Liver (tissue), 2 donors: ENCODE results near the gene FMN1.

ENCODE experiments used
- EGR1 ChIP-seq, 2 donors: IDR thresholded peaks; 2 replicates each; pipeline ENCODE4 v1.6.1; 2016 to 2018; ENCODE audit warnings: antibody characterized with exemption in 2 of 2, low read depth in 2 of 2
- GABPA ChIP-seq, 2 donors: IDR thresholded peaks in 1 of 2; conservative IDR thresholded peaks in 1 of 2; 2 replicates each; pipeline ENCODE4 v1.6.1; 2016; ENCODE audit warnings: antibody characterized with exemption in 2 of 2, mild to moderate bottlenecking in 1 of 2, moderate library complexity in 1 of 2
- SP1 ChIP-seq: IDR thresholded peaks from 2 replicates; pipeline ENCODE4 v1.6.1; 2018; ENCODE audit warnings: antibody characterized with exemption, mild to moderate bottlenecking
- TF ChIP-seq, protein P1 (sequence below): IDR thresholded peaks from 2 replicates; pipeline ENCODE4 v1.6.1; 2016; ENCODE audit warnings: antibody characterized with exemption, mild to moderate bottlenecking
- TF ChIP-seq, protein P2 (sequence below): IDR thresholded peaks from 2 replicates; pipeline ENCODE4 v1.6.1; 2016; ENCODE audit warnings: antibody characterized with exemption
- donor health status: healthy.

DNA sequence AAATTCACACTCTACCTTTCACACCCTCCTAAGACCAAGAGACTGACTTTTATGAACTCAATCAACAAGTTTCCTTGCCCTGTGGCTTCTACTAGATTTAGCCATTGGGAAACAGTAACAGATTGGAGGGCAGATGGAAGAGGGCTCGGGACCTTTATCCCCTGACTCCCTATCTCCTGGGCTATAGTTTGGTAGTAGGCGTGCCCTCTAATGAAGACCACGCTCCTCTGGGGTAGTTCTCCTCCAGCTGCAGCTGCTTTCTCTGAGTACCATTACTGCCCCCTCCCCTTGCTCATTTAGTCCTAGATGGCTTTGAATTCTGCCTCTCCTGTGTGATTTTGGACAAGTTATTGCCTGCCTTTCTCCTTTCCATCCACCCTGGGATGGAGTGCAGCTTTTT lies 33.3 kb downstream of the FMN1 start:
- TF ChIP-seq SP1 (no peak), EGR1 (IDR thresholded peaks at IDR 0.05; ENCODE audit: low read depth in 2 of 2) (no peak), GABPA (IDR thresholded peaks at IDR 0.05 in 1 of 2, conservative IDR thresholded peaks at IDR 0.05 in 1 of 2) (no peak)
- TF ChIP-seq, protein P1, sequence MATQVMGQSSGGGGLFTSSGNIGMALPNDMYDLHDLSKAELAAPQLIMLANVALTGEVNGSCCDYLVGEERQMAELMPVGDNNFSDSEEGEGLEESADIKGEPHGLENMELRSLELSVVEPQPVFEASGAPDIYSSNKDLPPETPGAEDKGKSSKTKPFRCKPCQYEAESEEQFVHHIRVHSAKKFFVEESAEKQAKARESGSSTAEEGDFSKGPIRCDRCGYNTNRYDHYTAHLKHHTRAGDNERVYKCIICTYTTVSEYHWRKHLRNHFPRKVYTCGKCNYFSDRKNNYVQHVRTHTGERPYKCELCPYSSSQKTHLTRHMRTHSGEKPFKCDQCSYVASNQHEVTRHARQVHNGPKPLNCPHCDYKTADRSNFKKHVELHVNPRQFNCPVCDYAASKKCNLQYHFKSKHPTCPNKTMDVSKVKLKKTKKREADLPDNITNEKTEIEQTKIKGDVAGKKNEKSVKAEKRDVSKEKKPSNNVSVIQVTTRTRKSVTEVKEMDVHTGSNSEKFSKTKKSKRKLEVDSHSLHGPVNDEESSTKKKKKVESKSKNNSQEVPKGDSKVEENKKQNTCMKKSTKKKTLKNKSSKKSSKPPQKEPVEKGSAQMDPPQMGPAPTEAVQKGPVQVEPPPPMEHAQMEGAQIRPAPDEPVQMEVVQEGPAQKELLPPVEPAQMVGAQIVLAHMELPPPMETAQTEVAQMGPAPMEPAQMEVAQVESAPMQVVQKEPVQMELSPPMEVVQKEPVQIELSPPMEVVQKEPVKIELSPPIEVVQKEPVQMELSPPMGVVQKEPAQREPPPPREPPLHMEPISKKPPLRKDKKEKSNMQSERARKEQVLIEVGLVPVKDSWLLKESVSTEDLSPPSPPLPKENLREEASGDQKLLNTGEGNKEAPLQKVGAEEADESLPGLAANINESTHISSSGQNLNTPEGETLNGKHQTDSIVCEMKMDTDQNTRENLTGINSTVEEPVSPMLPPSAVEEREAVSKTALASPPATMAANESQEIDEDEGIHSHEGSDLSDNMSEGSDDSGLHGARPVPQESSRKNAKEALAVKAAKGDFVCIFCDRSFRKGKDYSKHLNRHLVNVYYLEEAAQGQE: no peak
- TF ChIP-seq, protein P2, sequence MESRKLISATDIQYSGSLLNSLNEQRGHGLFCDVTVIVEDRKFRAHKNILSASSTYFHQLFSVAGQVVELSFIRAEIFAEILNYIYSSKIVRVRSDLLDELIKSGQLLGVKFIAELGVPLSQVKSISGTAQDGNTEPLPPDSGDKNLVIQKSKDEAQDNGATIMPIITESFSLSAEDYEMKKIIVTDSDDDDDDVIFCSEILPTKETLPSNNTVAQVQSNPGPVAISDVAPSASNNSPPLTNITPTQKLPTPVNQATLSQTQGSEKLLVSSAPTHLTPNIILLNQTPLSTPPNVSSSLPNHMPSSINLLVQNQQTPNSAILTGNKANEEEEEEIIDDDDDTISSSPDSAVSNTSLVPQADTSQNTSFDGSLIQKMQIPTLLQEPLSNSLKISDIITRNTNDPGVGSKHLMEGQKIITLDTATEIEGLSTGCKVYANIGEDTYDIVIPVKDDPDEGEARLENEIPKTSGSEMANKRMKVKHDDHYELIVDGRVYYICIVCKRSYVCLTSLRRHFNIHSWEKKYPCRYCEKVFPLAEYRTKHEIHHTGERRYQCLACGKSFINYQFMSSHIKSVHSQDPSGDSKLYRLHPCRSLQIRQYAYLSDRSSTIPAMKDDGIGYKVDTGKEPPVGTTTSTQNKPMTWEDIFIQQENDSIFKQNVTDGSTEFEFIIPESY: no peak
